ENCODE measurements around the gene NOTCH2. TPM values are rescaled to one million over a fixed set of nuclear protein-coding genes. Genes with fewer than 3 reads are reported as not detected.
"Not testable (repeated sequence)": the region's sequence is repeated elsewhere in the genome, so short reads cannot be mapped to it uniquely, and the experiment has no call there.

Gene NOTCH2
- polyA plus RNA-seq, 1 donor = 38.1 TPM

- not testable (repeated sequence) for DNase-seq (ENCODE audit: low read depth)
Measured at GRCh38 chr1:120068683-120069066, 787 bp downstream of the NOTCH2 start.

- not testable (repeated sequence) for DNase-seq (ENCODE audit: low read depth)
Measured at GRCh38 chr1:120048208-120048607, 21.3 kb downstream of the NOTCH2 start.

GRCh38 chr1:120041771-120042170 is 27.7 kb downstream of the NOTCH2 start:
- DNase-seq (ENCODE audit: low read depth) = not testable (repeated sequence)

- DNase-seq (ENCODE audit: low read depth) = not testable (repeated sequence)
Measured at GRCh38 chr1:120032253-120032652, 37.2 kb downstream of the NOTCH2 start.

GRCh38 chr1:120023791-120024190 is 45.7 kb downstream of the NOTCH2 start:
- not testable (repeated sequence) for DNase-seq (ENCODE audit: low read depth)

- DNase-seq (ENCODE audit: low read depth) = not testable (repeated sequence)
Measured at GRCh38 chr1:120014978-120015377, 54.5 kb downstream of the NOTCH2 start.

- not testable (repeated sequence) for DNase-seq (ENCODE audit: low read depth)
Measured at GRCh38 chr1:120008320-120008719, 61.1 kb downstream of the NOTCH2 start.

- not testable (repeated sequence) for DNase-seq (ENCODE audit: low read depth)
Measured at GRCh38 chr1:120007850-120008249, 61.6 kb downstream of the NOTCH2 start.

- not testable (repeated sequence) for DNase-seq (ENCODE audit: low read depth)
Measured at GRCh38 chr1:120001035-120001434, 68.4 kb downstream of the NOTCH2 start.

GRCh38 chr1:119996731-119997312 is 72.6 kb downstream of the NOTCH2 start:
- not testable (repeated sequence) for DNase-seq (ENCODE audit: low read depth)

- DNase-seq (ENCODE audit: low read depth) = peak; percentile 41
Measured at GRCh38 chr1:119995975-119996374, 73.5 kb downstream of the NOTCH2 start.

- no peak for DNase-seq (ENCODE audit: low read depth)
Measured at GRCh38 chr1:119988306-119989062, 81.0 kb downstream of the NOTCH2 start.

- DNase-seq (ENCODE audit: low read depth) = no peak
Measured at GRCh38 chr1:119987686-119988085, 81.8 kb downstream of the NOTCH2 start.

GRCh38 chr1:119987112-119987511 is 82.3 kb downstream of the NOTCH2 start:
- no peak for DNase-seq (ENCODE audit: low read depth)

- DNase-seq (ENCODE audit: low read depth) = no peak
Measured at GRCh38 chr1:119986007-119986497, 83.4 kb downstream of the NOTCH2 start.

GRCh38 chr1:119984771-119985170 is 84.7 kb downstream of the NOTCH2 start:
- no peak for DNase-seq (ENCODE audit: low read depth)

GRCh38 chr1:119981986-119982815 is 87.3 kb downstream of the NOTCH2 start:
- DNase-seq (ENCODE audit: low read depth) = no peak

GRCh38 chr1:119981496-119981895 is 88.0 kb downstream of the NOTCH2 start:
- no peak for DNase-seq (ENCODE audit: low read depth)

- DNase-seq (ENCODE audit: low read depth) = no peak
Measured at GRCh38 chr1:119978018-119978505, 91.4 kb downstream of the NOTCH2 start.

- DNase-seq (ENCODE audit: low read depth) = not testable (repeated sequence)
Measured at GRCh38 chr1:119977113-119977736, 92.2 kb downstream of the NOTCH2 start.

- DNase-seq (ENCODE audit: low read depth) = not testable (repeated sequence)
Measured at GRCh38 chr1:119975582-119976254, 93.7 kb downstream of the NOTCH2 start.
